WTC11 (cell line): ENCODE data around the gene RAPGEF3. TPM values are rescaled to one million over a fixed set of nuclear protein-coding genes. Genes with fewer than 3 reads are reported as not detected.

Source experiments
- ETV6 ChIP-seq: sonication (generic); formaldehyde crosslinking; IDR thresholded peaks from 2 replicates; pipeline ENCODE4 v1.8.1; 2022; ENCODE audit warnings: mild to moderate bottlenecking, missing genetic modification reagents
- FOXK1 ChIP-seq: sonication (generic); formaldehyde crosslinking; IDR thresholded peaks from 2 replicates; pipeline ENCODE4 v1.8.0; 2022; ENCODE audit warnings: mild to moderate bottlenecking, moderate library complexity, missing genetic modification reagents
- GTF2I ChIP-seq: fragments of 250-450 bp; sonication (Bioruptor Pico); conservative IDR thresholded peaks from 2 replicates; pipeline ENCODE4 v1.4.0; 2021; ENCODE audit warnings: mild to moderate bottlenecking
- JAZF1 ChIP-seq: fragments of 250-450 bp; sonication (Bioruptor Pico); IDR thresholded peaks from 2 replicates; pipeline ENCODE4 v1.9.0; 2021; ENCODE audit warnings: moderate library complexity, mild to moderate bottlenecking, inconsistent platforms
- KAT7 ChIP-seq: sonication (generic); formaldehyde crosslinking; IDR thresholded peaks from 2 replicates; pipeline ENCODE4 v1.8.1; 2023; ENCODE audit warnings: missing genetic modification reagents, mild to moderate bottlenecking, borderline replicate concordance
- SP1 ChIP-seq: sonication (generic); formaldehyde crosslinking; conservative IDR thresholded peaks from 2 replicates; pipeline ENCODE4 v1.8.1; 2022; ENCODE audit warnings: missing genetic modification reagents
- TEAD1 ChIP-seq: sonication (generic); formaldehyde crosslinking; IDR thresholded peaks from 2 replicates; pipeline ENCODE4 v1.8.0; 2022; ENCODE audit warnings: mild to moderate bottlenecking, missing genetic modification reagents
- ZNF423 ChIP-seq: fragments of 250-450 bp; sonication (Bioruptor Pico); IDR thresholded peaks from 2 replicates; pipeline ENCODE4 v2.1.2; 2022; ENCODE audit warnings: mild to moderate bottlenecking, moderate library complexity
- total RNA-seq: library from RNA; stranded (reverse); gene quantifications from 3 replicates; pipeline ENCODE4 v1.2.3, GENCODE V29; 2021
- TF ChIP-seq, protein P1 (sequence below): sonication (generic); formaldehyde crosslinking; IDR thresholded peaks from 2 replicates; pipeline ENCODE4 v1.8.1; 2023; ENCODE audit warnings: mild to moderate bottlenecking, missing genetic modification reagents, moderate library complexity
- TF ChIP-seq, protein P2 (sequence below): sonication (generic); formaldehyde crosslinking; conservative IDR thresholded peaks from 2 replicates; pipeline ENCODE4 v1.8.1; 2023; ENCODE audit warnings: mild to moderate bottlenecking, low read depth, missing genetic modification reagents, moderate library complexity
- TF ChIP-seq, protein P3 (sequence below): sonication (generic); formaldehyde crosslinking; IDR thresholded peaks from 2 replicates; pipeline ENCODE4 v1.8.1; 2023; ENCODE audit warnings: mild to moderate bottlenecking, moderate library complexity, missing genetic modification reagents
- TF ChIP-seq, protein P4 (sequence below): sonication (generic); formaldehyde crosslinking; IDR thresholded peaks from 2 replicates; pipeline ENCODE4 v1.8.1; 2023; ENCODE audit warnings: mild to moderate bottlenecking, missing genetic modification reagents, borderline replicate concordance
- TF ChIP-seq, protein P5 (sequence below): sonication (generic); formaldehyde crosslinking; IDR thresholded peaks from 2 replicates; pipeline ENCODE4 v1.8.0; 2022; ENCODE audit warnings: missing genetic modification reagents
- TF ChIP-seq, protein P6 (sequence below): fragments of 200-600 bp; IDR thresholded peaks from 2 replicates; pipeline ENCODE4 v1.8.0; 2022; ENCODE audit warnings: antibody characterized with exemption
- TF ChIP-seq, protein P7 (sequence below): sonication (generic); formaldehyde crosslinking; IDR thresholded peaks from 2 replicates; pipeline ENCODE4 v1.8.1; 2022; ENCODE audit warnings: mild to moderate bottlenecking, missing genetic modification reagents, moderate library complexity, borderline replicate concordance
- TF ChIP-seq, protein P8 (sequence below): sonication (generic); formaldehyde crosslinking; IDR thresholded peaks from 2 replicates; pipeline ENCODE4 v1.8.1; 2022; ENCODE audit warnings: low read depth, missing genetic modification reagents, borderline replicate concordance
- TF ChIP-seq, protein P9 (sequence below): sonication (generic); formaldehyde crosslinking; IDR thresholded peaks from 2 replicates; pipeline ENCODE4 v1.8.0; 2022; ENCODE audit warnings: mild to moderate bottlenecking, missing genetic modification reagents

RAPGEF3 gene
- total RNA-seq, 1 experiment from 2014 or later: 13.3 TPM

DNA sequence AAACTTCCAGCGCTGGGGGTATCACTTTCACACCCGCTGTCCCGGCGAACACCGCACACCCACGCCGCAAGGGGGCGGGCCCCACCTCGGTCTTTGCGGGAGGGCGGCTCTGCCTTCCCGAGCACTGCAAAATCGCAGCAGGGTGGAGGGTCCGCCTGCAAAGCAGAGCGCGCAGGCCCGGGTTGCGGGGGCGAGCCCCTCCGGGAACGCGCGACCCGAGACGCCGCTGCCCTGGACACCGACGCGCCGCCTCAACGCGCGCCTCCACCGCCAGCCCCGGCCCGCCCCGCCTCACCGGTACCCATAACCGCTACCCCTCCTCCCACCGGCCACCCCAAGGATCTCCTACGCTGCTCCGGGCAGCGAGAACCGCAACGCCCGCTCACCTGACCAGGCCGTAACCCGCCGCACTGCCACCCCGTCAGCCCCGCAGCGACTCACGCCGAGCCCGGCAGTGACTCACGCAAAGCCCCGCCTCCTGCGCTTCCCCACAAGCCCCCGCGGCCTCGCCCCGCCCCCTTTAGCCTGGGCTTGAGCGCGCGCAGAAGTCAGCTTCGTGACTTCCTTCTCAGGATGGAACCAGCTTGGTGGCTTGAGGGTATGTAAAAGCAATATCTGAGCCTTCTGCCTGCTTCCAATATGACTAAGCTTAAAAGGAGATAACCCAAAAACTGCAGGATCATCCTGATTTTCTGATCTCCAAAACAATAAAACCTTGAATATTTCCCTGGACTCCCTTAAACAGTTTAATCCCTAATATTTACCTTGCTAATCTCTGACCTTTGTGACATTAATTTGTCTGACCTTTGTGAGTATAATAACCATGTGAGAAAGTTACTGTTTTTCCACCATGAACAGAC lies 52.9 kb downstream of the RAPGEF3 start, which contains the start of gene RPAP3 (continued):
- TF ChIP-seq, protein P1, sequence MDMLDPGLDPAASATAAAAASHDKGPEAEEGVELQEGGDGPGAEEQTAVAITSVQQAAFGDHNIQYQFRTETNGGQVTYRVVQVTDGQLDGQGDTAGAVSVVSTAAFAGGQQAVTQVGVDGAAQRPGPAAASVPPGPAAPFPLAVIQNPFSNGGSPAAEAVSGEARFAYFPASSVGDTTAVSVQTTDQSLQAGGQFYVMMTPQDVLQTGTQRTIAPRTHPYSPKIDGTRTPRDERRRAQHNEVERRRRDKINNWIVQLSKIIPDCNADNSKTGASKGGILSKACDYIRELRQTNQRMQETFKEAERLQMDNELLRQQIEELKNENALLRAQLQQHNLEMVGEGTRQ: peak; percentile 66
- TF ChIP-seq, protein P2, sequence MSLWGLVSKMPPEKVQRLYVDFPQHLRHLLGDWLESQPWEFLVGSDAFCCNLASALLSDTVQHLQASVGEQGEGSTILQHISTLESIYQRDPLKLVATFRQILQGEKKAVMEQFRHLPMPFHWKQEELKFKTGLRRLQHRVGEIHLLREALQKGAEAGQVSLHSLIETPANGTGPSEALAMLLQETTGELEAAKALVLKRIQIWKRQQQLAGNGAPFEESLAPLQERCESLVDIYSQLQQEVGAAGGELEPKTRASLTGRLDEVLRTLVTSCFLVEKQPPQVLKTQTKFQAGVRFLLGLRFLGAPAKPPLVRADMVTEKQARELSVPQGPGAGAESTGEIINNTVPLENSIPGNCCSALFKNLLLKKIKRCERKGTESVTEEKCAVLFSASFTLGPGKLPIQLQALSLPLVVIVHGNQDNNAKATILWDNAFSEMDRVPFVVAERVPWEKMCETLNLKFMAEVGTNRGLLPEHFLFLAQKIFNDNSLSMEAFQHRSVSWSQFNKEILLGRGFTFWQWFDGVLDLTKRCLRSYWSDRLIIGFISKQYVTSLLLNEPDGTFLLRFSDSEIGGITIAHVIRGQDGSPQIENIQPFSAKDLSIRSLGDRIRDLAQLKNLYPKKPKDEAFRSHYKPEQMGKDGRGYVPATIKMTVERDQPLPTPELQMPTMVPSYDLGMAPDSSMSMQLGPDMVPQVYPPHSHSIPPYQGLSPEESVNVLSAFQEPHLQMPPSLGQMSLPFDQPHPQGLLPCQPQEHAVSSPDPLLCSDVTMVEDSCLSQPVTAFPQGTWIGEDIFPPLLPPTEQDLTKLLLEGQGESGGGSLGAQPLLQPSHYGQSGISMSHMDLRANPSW (CRISPR knock-in tag): 0 out of 2 replicates have a peak, but pooled peaks have one; percentile 75
- TF ChIP-seq, protein P3, sequence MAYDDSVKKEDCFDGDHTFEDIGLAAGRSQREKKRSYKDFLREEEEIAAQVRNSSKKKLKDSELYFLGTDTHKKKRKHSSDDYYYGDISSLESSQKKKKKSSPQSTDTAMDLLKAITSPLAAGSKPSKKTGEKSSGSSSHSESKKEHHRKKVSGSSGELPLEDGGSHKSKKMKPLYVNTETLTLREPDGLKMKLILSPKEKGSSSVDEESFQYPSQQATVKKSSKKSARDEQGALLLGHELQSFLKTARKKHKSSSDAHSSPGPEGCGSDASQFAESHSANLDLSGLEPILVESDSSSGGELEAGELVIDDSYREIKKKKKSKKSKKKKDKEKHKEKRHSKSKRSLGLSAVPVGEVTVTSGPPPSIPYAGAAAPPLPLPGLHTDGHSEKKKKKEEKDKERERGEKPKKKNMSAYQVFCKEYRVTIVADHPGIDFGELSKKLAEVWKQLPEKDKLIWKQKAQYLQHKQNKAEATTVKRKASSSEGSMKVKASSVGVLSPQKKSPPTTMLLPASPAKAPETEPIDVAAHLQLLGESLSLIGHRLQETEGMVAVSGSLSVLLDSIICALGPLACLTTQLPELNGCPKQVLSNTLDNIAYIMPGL (CRISPR knock-in tag): peak; percentile 89; the same call in 1 of the 2 replicates
- TF ChIP-seq, protein P4, sequence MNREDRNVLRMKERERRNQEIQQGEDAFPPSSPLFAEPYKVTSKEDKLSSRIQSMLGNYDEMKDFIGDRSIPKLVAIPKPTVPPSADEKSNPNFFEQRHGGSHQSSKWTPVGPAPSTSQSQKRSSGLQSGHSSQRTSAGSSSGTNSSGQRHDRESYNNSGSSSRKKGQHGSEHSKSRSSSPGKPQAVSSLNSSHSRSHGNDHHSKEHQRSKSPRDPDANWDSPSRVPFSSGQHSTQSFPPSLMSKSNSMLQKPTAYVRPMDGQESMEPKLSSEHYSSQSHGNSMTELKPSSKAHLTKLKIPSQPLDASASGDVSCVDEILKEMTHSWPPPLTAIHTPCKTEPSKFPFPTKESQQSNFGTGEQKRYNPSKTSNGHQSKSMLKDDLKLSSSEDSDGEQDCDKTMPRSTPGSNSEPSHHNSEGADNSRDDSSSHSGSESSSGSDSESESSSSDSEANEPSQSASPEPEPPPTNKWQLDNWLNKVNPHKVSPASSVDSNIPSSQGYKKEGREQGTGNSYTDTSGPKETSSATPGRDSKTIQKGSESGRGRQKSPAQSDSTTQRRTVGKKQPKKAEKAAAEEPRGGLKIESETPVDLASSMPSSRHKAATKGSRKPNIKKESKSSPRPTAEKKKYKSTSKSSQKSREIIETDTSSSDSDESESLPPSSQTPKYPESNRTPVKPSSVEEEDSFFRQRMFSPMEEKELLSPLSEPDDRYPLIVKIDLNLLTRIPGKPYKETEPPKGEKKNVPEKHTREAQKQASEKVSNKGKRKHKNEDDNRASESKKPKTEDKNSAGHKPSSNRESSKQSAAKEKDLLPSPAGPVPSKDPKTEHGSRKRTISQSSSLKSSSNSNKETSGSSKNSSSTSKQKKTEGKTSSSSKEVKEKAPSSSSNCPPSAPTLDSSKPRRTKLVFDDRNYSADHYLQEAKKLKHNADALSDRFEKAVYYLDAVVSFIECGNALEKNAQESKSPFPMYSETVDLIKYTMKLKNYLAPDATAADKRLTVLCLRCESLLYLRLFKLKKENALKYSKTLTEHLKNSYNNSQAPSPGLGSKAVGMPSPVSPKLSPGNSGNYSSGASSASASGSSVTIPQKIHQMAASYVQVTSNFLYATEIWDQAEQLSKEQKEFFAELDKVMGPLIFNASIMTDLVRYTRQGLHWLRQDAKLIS (CRISPR knock-in tag): no peak
- peak; percentile 60 for TF ChIP-seq ETV6 (CRISPR knock-in tag)
- 0 out of 2 replicates have a peak, but pooled peaks have one; percentile 42 for TF ChIP-seq FOXK1 (CRISPR knock-in tag)
- peak; percentile 93 for TF ChIP-seq SP1 (CRISPR knock-in tag)
- TF ChIP-seq, protein P5, sequence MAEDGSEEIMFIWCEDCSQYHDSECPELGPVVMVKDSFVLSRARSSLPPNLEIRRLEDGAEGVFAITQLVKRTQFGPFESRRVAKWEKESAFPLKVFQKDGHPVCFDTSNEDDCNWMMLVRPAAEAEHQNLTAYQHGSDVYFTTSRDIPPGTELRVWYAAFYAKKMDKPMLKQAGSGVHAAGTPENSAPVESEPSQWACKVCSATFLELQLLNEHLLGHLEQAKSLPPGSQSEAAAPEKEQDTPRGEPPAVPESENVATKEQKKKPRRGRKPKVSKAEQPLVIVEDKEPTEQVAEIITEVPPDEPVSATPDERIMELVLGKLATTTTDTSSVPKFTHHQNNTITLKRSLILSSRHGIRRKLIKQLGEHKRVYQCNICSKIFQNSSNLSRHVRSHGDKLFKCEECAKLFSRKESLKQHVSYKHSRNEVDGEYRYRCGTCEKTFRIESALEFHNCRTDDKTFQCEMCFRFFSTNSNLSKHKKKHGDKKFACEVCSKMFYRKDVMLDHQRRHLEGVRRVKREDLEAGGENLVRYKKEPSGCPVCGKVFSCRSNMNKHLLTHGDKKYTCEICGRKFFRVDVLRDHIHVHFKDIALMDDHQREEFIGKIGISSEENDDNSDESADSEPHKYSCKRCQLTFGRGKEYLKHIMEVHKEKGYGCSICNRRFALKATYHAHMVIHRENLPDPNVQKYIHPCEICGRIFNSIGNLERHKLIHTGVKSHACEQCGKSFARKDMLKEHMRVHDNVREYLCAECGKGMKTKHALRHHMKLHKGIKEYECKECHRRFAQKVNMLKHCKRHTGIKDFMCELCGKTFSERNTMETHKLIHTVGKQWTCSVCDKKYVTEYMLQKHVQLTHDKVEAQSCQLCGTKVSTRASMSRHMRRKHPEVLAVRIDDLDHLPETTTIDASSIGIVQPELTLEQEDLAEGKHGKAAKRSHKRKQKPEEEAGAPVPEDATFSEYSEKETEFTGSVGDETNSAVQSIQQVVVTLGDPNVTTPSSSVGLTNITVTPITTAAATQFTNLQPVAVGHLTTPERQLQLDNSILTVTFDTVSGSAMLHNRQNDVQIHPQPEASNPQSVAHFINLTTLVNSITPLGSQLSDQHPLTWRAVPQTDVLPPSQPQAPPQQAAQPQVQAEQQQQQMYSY (CRISPR knock-in tag): no peak
- peak; percentile 59; the same call in 1 of the 2 replicates for TF ChIP-seq KAT7 (CRISPR knock-in tag)
- TF ChIP-seq, protein P6, sequence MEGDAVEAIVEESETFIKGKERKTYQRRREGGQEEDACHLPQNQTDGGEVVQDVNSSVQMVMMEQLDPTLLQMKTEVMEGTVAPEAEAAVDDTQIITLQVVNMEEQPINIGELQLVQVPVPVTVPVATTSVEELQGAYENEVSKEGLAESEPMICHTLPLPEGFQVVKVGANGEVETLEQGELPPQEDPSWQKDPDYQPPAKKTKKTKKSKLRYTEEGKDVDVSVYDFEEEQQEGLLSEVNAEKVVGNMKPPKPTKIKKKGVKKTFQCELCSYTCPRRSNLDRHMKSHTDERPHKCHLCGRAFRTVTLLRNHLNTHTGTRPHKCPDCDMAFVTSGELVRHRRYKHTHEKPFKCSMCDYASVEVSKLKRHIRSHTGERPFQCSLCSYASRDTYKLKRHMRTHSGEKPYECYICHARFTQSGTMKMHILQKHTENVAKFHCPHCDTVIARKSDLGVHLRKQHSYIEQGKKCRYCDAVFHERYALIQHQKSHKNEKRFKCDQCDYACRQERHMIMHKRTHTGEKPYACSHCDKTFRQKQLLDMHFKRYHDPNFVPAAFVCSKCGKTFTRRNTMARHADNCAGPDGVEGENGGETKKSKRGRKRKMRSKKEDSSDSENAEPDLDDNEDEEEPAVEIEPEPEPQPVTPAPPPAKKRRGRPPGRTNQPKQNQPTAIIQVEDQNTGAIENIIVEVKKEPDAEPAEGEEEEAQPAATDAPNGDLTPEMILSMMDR: peak; percentile 50
- no peak for TF ChIP-seq ZNF423 (CRISPR knock-in tag)
- TF ChIP-seq, protein P7, sequence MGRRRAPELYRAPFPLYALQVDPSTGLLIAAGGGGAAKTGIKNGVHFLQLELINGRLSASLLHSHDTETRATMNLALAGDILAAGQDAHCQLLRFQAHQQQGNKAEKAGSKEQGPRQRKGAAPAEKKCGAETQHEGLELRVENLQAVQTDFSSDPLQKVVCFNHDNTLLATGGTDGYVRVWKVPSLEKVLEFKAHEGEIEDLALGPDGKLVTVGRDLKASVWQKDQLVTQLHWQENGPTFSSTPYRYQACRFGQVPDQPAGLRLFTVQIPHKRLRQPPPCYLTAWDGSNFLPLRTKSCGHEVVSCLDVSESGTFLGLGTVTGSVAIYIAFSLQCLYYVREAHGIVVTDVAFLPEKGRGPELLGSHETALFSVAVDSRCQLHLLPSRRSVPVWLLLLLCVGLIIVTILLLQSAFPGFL (CRISPR knock-in tag): no peak
- no peak for TF ChIP-seq JAZF1
- 0 out of 2 replicates have a peak, but pooled peaks have one; percentile 21 for TF ChIP-seq TEAD1 (CRISPR knock-in tag)
- TF ChIP-seq, protein P8, sequence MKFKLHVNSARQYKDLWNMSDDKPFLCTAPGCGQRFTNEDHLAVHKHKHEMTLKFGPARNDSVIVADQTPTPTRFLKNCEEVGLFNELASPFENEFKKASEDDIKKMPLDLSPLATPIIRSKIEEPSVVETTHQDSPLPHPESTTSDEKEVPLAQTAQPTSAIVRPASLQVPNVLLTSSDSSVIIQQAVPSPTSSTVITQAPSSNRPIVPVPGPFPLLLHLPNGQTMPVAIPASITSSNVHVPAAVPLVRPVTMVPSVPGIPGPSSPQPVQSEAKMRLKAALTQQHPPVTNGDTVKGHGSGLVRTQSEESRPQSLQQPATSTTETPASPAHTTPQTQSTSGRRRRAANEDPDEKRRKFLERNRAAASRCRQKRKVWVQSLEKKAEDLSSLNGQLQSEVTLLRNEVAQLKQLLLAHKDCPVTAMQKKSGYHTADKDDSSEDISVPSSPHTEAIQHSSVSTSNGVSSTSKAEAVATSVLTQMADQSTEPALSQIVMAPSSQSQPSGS (CRISPR knock-in tag): no peak
- no peak for TF ChIP-seq GTF2I (CRISPR knock-in tag)
- TF ChIP-seq, protein P9, sequence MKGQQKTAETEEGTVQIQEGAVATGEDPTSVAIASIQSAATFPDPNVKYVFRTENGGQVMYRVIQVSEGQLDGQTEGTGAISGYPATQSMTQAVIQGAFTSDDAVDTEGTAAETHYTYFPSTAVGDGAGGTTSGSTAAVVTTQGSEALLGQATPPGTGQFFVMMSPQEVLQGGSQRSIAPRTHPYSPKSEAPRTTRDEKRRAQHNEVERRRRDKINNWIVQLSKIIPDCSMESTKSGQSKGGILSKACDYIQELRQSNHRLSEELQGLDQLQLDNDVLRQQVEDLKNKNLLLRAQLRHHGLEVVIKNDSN (CRISPR knock-in tag): peak; percentile 58; the same call in 1 of the 2 replicates
